ENCODE data around the gene SZRD1.

- TF ChIP-seq, protein P1, sequence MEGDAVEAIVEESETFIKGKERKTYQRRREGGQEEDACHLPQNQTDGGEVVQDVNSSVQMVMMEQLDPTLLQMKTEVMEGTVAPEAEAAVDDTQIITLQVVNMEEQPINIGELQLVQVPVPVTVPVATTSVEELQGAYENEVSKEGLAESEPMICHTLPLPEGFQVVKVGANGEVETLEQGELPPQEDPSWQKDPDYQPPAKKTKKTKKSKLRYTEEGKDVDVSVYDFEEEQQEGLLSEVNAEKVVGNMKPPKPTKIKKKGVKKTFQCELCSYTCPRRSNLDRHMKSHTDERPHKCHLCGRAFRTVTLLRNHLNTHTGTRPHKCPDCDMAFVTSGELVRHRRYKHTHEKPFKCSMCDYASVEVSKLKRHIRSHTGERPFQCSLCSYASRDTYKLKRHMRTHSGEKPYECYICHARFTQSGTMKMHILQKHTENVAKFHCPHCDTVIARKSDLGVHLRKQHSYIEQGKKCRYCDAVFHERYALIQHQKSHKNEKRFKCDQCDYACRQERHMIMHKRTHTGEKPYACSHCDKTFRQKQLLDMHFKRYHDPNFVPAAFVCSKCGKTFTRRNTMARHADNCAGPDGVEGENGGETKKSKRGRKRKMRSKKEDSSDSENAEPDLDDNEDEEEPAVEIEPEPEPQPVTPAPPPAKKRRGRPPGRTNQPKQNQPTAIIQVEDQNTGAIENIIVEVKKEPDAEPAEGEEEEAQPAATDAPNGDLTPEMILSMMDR (IDR thresholded peaks at IDR 0.05), result no peak
- TF ChIP-seq ZFX (IDR thresholded peaks at IDR 0.05; ENCODE audit: borderline replicate concordance), result no peak
Measured at GRCh38 chr1:16356867-16357266, 10.2 kb upstream of the SZRD1 start.

Measured in 22Rv1 (cell line).